Nephron progenitor cell (in vitro differentiated cells): ENCODE data around the gene PSMA7.
A peak's percentile ranks its signal among the peaks of the same experiment; 100 is the strongest.

Experiments used
- DNase-seq: peaks from one replicate; pipeline ENCODE4 v3.0.0; 2021
- H3K27ac Mint-ChIP-seq: 2 replicates; pipeline ENCODE4 v1.8.0; 2021; ENCODE audit warnings: mild to moderate bottlenecking, moderate library complexity, mixed read lengths
- H3K27me3 Mint-ChIP-seq: 2 replicates; pipeline ENCODE4 v1.8.0; 2021; ENCODE audit warnings: mild to moderate bottlenecking, low read depth, mixed read lengths; ENCODE audit not compliant: poor library complexity
- H3K36me3 Mint-ChIP-seq: 2 replicates; pipeline ENCODE4 v1.8.0; 2021; ENCODE audit warnings: low read depth, mixed read lengths
- H3K4me1 Mint-ChIP-seq: 2 replicates; pipeline ENCODE4 v1.8.0; 2021; ENCODE audit warnings: mixed read lengths
- H3K4me3 Mint-ChIP-seq: 2 replicates; pipeline ENCODE4 v1.8.0; 2021; ENCODE audit warnings: mild to moderate bottlenecking, moderate library complexity, mixed read lengths
- H3K9me3 Mint-ChIP-seq: 2 replicates; pipeline ENCODE4 v1.8.0; 2021; ENCODE audit warnings: mild to moderate bottlenecking, moderate library complexity, mixed read lengths
- TF ChIP-seq, protein P1 (sequence below): fragments of 200-600 bp; sonication (generic); IDR thresholded peaks from 2 replicates; pipeline ENCODE4 v1.5.0; 2021; ENCODE audit warnings: antibody characterized with exemption

Gene PSMA7

DNA sequence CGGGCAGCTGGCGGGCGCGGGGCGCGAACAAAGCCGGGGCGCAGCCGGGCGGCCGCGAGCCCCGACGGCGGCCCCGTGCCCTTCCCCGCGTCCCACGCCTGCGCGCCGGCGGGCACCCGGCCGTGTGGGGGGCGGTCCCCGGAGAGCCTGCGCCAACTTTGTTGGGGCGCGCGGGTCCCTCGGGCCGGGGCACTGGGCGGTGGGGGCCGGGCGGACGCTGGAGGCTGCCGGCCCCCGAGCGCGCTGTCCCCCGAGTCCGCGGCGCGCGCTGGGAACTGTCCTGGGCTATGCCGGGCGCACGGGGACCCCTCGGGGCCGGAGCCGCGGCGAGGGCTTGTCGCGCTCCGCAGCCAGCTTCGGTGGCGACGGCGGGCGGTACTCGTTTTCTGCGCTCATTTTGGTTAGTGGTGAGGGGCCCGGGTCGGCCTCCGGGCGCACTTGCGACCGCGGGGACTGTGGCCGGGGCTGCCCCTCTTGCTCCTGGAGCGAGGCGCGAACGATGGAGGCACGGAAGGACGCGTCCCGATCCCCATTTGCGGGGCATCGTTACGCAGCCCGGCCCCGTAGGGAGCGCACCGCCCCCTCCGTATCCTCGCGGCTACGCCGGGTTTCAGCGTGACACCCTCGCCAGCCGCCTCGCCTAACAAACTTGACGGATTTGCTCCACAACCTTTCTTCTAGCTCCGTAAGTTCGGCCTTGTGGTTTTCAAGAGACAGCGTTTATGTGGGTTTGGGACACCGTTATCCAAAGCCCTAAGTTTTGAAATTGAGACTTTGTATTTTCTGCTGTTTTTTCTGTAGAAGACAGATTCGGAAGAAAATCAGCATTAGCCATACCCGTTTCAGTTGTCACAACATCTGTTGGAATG lies 997 bp upstream of the PSMA7 start:
- TF ChIP-seq, protein P1, sequence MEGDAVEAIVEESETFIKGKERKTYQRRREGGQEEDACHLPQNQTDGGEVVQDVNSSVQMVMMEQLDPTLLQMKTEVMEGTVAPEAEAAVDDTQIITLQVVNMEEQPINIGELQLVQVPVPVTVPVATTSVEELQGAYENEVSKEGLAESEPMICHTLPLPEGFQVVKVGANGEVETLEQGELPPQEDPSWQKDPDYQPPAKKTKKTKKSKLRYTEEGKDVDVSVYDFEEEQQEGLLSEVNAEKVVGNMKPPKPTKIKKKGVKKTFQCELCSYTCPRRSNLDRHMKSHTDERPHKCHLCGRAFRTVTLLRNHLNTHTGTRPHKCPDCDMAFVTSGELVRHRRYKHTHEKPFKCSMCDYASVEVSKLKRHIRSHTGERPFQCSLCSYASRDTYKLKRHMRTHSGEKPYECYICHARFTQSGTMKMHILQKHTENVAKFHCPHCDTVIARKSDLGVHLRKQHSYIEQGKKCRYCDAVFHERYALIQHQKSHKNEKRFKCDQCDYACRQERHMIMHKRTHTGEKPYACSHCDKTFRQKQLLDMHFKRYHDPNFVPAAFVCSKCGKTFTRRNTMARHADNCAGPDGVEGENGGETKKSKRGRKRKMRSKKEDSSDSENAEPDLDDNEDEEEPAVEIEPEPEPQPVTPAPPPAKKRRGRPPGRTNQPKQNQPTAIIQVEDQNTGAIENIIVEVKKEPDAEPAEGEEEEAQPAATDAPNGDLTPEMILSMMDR: no peak
- H3K4me1 Mint-ChIP-seq: peaks cover 46% of the 10 kb centered on the region
- peak overlapping the region; percentile 96 for H3K27ac Mint-ChIP-seq
- DNase-seq: peak; percentile 54
- H3K9me3 Mint-ChIP-seq: no peaks in the 10 kb centered on the region
- no peaks in the 10 kb centered on the region for H3K27me3 Mint-ChIP-seq
- peaks cover 31% of the 10 kb centered on the region for H3K36me3 Mint-ChIP-seq
- H3K4me3 Mint-ChIP-seq: peak overlapping the region; percentile 90

DNA sequence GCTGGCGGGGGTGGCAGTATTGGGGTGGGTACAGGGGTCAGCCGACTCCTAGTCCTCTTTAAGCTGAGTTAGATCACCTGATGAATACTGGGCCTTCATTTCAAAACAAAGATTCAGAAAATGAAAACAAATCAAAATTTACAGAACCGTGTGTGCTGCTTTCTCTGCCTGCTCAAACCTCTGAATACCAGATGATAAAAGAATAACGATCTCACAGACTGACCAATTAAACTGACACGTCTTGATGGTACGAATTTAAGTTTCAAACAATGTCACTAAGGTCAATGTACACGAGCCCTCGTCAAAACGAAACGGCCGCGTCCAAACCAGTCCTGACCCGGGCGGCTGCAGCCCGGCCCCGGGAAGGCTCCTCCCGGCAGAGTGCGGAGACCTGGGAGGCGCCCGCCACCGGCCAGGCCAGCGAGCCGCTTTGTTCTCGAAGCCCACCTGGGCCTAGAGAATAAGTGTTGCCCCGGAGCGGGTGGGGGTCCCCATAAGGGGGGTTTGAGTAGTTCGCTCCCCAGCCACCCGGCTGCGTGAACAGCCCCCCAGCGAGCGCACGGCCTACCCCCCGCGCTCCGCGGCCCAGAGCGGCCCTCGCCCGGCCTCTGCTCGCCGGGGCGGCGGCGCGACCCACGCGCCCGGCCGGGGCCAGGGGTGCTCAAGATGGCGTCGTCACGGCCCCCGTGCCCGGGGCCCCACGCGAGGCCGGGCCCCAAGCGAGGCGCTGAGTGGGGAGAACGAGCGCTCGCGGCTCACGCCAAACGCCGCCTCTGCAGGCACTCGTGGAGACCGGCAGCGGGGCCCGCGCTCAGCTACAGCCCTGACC lies 728 bp downstream of the PSMA7 start:
- DNase-seq: peak; percentile 54
- peaks cover 43% of the 10 kb centered on the region for H3K4me1 Mint-ChIP-seq
- H3K9me3 Mint-ChIP-seq: no peaks in the 10 kb centered on the region
- H3K4me3 Mint-ChIP-seq: peak overlapping the region; percentile 90
- TF ChIP-seq, protein P1: no peak
- peak overlapping the region; percentile 94 for H3K27ac Mint-ChIP-seq
- peaks cover 45% of the 10 kb centered on the region for H3K36me3 Mint-ChIP-seq
- H3K27me3 Mint-ChIP-seq: peaks cover 3% of the 10 kb centered on the region

DNA sequence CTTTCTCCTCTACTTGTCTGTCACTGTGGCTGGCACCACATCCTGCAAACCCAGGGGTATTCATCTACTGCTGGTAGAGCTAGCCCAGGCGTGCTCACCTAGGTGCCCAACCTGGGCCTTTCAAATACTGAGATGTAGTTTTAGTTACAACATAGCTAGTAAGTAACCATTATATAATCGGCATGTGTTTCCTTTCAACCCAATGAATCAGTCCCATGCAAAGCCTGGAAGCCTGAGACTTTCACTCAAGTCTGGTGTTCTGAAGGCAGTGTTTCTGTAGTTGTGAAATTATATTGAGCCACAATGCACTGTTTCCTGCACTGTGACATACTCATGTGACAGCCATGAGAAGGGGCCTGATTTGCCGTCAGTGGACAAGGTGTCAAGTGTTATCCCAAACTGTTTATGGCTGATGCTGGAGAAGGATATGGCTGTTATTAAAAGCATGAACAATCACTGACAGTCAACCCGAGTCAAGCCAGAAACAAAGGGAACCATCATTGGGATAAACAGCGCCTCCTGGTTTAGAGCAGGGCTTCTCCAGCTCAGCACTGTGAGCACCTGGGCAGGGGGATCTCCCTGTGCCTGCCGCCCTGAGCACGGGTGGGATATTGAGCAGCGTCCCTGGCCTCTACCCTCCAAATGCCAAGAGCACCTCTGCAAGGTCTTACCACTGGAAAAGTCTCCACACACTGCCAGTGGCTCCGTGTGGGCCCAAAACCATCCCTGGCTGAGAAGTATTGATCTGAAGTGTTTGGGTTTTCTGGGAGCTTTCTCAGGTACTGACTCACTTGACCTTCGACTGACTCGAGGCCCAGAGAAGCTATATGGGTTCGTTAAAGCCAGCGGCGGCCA lies 1.6 kb downstream of the PSMA7 start:
- Mint-ChIP-seq H3K36me3 (peaks cover 44% of the 10 kb centered on the region), H3K27ac (peak overlapping the region; percentile 94), H3K27me3 (peaks cover 3% of the 10 kb centered on the region), H3K4me3 (peak overlapping the region; percentile 90), H3K9me3 (no peaks in the 10 kb centered on the region), H3K4me1 (peaks cover 43% of the 10 kb centered on the region)
- TF ChIP-seq, protein P1: no peak
- no peak for DNase-seq

DNA sequence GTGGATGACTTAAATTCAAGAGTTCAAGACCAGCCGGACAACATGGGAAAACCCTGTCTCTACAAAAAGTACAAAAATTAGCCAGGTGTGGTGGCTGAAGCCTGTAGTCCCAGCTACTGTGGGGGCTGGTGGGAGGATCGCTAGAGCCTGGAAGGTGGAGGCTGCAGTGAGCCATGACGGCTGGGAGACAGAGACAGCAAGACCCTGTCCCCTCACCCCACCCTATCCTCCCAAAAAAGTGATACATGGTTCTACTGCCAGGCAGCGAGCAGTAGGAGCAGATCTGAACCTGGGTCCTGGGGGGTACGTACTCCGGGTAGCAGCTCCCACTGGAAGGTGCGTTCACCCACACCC lies 2.2 kb downstream of the PSMA7 start:
- no peak for DNase-seq
- Mint-ChIP-seq H3K27ac (peak overlapping the region; percentile 80), H3K27me3 (peaks cover 3% of the 10 kb centered on the region), H3K9me3 (no peaks in the 10 kb centered on the region), H3K4me1 (peaks cover 40% of the 10 kb centered on the region), H3K4me3 (peak overlapping the region; percentile 90), H3K36me3 (peaks cover 47% of the 10 kb centered on the region)
- TF ChIP-seq, protein P1: no peak

DNA sequence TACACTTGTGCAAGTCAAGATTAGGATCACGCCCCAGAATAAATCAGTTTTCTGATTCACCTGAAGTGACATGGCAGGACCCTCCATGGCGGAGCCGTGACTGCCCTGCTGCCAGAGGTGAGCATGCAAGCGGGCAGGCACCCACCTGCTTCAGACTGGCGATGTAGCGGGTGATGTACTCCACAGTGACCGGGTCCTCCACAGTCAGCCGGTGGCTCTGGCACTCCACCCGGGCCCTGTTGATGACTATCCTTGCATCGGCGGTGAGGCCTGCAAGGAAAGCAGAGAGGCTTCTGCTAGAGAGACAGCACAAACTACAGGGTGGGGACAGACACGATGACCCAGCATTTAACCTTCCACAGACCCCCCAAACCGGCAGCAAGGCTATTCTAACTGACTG lies 3.6 kb downstream of the PSMA7 start:
- no peak for DNase-seq
- no peak overlapping the region for H3K27ac Mint-ChIP-seq
- no peaks in the 10 kb centered on the region for H3K9me3 Mint-ChIP-seq
- peaks cover 26% of the 10 kb centered on the region for H3K4me1 Mint-ChIP-seq
- TF ChIP-seq, protein P1: no peak
- H3K4me3 Mint-ChIP-seq: no peak overlapping the region
- H3K36me3 Mint-ChIP-seq: peaks cover 44% of the 10 kb centered on the region
- peaks cover 3% of the 10 kb centered on the region for H3K27me3 Mint-ChIP-seq
